Measurements from ENCODE around the gene P2RY11. TPM values are rescaled to one million over a fixed set of nuclear protein-coding genes. Genes with fewer than 3 reads are reported as not detected.

Gene P2RY11
- total and polyA plus RNA-seq, 2 donors (not counting 1 experiment from before 2014, with no cell fraction given): 25.8 to 27.1 TPM

- Mint-ChIP-seq H3K27ac (no peak overlapping the region), H3K27me3 (no peaks in the 10 kb centered on the region), H3K9me3 (ENCODE audit: insufficient read depth) (no peaks in the 10 kb centered on the region), H3K4me3 (no peak overlapping the region), H3K4me1 (no peaks in the 10 kb centered on the region)
- 98% methylated on average over 14 of the region's 14 CpGs for WGBS (ENCODE audit: insufficient coverage)
- intact Hi-C loops (cut with micrococcal nuclease): no loop called here
- DNase-seq: no peak
- Histone ChIP-seq H3K36me3 (replicated peaks in 1 of 2; ENCODE audit: control extremely low read depth in 1 of 2, control insufficient read depth in 1 of 2, extremely low read depth in 1 of 2, insufficient read depth in 2 of 2, low read length in 1 of 2) (peaks cover 0 to 79% of the 10 kb centered on the region in 2 experiments), H3K27ac (ENCODE audit: low read length in 2 of 2) (no peak overlapping the region), H3K4me3 (ENCODE audit: control extremely low read depth in 1 of 5, extremely low read depth in 1 of 5, insufficient read depth in 1 of 5, low read depth in 2 of 5, low read length in 4 of 5) (no peak overlapping the region), H3K4me1 (ENCODE audit: control insufficient read depth in 2 of 2, insufficient read depth in 2 of 2, low read length in 2 of 2) (no peaks in the 10 kb centered on the region), H3K9me3 (ENCODE audit: control extremely low read depth in 1 of 3, control insufficient read depth in 2 of 3, insufficient read depth in 1 of 3, low read length in 2 of 3) (peaks cover 0 to 6% (median 0%) of the 10 kb centered on the region in 3 donors), H3K27me3 (replicated peaks in 1 of 4; ENCODE audit: control extremely low read depth in 1 of 4, control insufficient read depth in 3 of 4, insufficient read depth in 4 of 4, low read length in 3 of 4) (no peaks in the 10 kb centered on the region), H2AFZ (ENCODE audit: insufficient read depth, low read depth, low read length, poor library complexity, severe bottlenecking) (no peak overlapping the region), H4K20me1 (ENCODE audit: control insufficient read depth, insufficient read depth, low read length, poor library complexity, severe bottlenecking) (no peaks in the 10 kb centered on the region), H3K79me2 (ENCODE audit: control insufficient read depth, insufficient read depth, low read length) (no peaks in the 10 kb centered on the region), H3K9ac (ENCODE audit: low read length) (no peak overlapping the region), H3K4me2 (replicated peaks; ENCODE audit: low read depth, low read length, poor library complexity, severe bottlenecking) (no peak overlapping the region)
- ChIA-PET POLR2A (interaction anchor here (0.5 kb wide), 2 partner anchors 62 to 102 kb away, joined by 3 read pairs; no protein-coding TSS in a partner anchor), CTCF (no interaction called here)
- no peak for TF ChIP-seq EZH2 (IDR thresholded peaks at IDR 0.05; ENCODE audit: borderline replicate concordance, insufficient read depth, low read depth, low read length, poor library complexity, severe bottlenecking)
- no peak for TF ChIP-seq CTCF (IDR thresholded peaks at IDR 0.05)
- ATAC-seq (ENCODE audit: low read depth): no peak
These were observed 25.4 kb downstream of the P2RY11 start for GRCh38 chr19:10136936-10137335.

GRCh38 chr19:10137751-10138682 is 26.5 kb downstream of the P2RY11 start:
- Mint-ChIP-seq H3K9me3 (ENCODE audit: insufficient read depth) (no peaks in the 10 kb centered on the region), H3K4me1 (no peaks in the 10 kb centered on the region), H3K4me3 (no peak overlapping the region), H3K27ac (no peak overlapping the region), H3K27me3 (no peaks in the 10 kb centered on the region)
- H3K27me3 ChIP-seq (replicated peaks in 1 of 4; ENCODE audit: control extremely low read depth in 1 of 4, control insufficient read depth in 3 of 4, insufficient read depth in 4 of 4, low read length in 3 of 4): no peaks in the 10 kb centered on the region
- no peak overlapping the region for H2AFZ ChIP-seq (ENCODE audit: insufficient read depth, low read depth, low read length, poor library complexity, severe bottlenecking)
- TF ChIP-seq EZH2 (IDR thresholded peaks at IDR 0.05; ENCODE audit: borderline replicate concordance, insufficient read depth, low read depth, low read length, poor library complexity, severe bottlenecking): no peak
- no peak for TF ChIP-seq CTCF (IDR thresholded peaks at IDR 0.05)
- H3K27ac ChIP-seq (ENCODE audit: low read length in 2 of 2): no peak overlapping the region
- H3K79me2 ChIP-seq (ENCODE audit: control insufficient read depth, insufficient read depth, low read length): no peaks in the 10 kb centered on the region
- peaks cover 0 to under 1% (median 0%) of the 10 kb centered on the region in 3 donors for H3K9me3 ChIP-seq (ENCODE audit: control extremely low read depth in 1 of 3, control insufficient read depth in 2 of 3, insufficient read depth in 1 of 3, low read length in 2 of 3)
- no peak for ATAC-seq (ENCODE audit: low read depth)
- 96% methylated on average over 37 of the region's 38 CpGs for WGBS (ENCODE audit: insufficient coverage)
- ChIA-PET POLR2A (interaction anchor here (0.6 kb wide), 1 partner anchor 664 kb away, joined by 5 read pairs; no protein-coding TSS in a partner anchor), CTCF (interaction anchor here (0.5 kb wide), 1 partner anchor 878 kb away, joined by 3 read pairs; no protein-coding TSS in a partner anchor)
- peaks cover 0 to 85% of the 10 kb centered on the region in 2 experiments for H3K36me3 ChIP-seq (replicated peaks in 1 of 2; ENCODE audit: control extremely low read depth in 1 of 2, control insufficient read depth in 1 of 2, extremely low read depth in 1 of 2, insufficient read depth in 2 of 2, low read length in 1 of 2)
- H3K9ac ChIP-seq (ENCODE audit: low read length): no peak overlapping the region
- no peak overlapping the region for H3K4me3 ChIP-seq (ENCODE audit: control extremely low read depth in 1 of 5, extremely low read depth in 1 of 5, insufficient read depth in 1 of 5, low read depth in 2 of 5, low read length in 4 of 5)
- no peaks in the 10 kb centered on the region for H4K20me1 ChIP-seq (ENCODE audit: control insufficient read depth, insufficient read depth, low read length, poor library complexity, severe bottlenecking)
- H3K4me2 ChIP-seq (replicated peaks; ENCODE audit: low read depth, low read length, poor library complexity, severe bottlenecking): no peak overlapping the region
- H3K4me1 ChIP-seq (ENCODE audit: control insufficient read depth in 2 of 2, insufficient read depth in 2 of 2, low read length in 2 of 2): no peaks in the 10 kb centered on the region
- intact Hi-C loops (cut with micrococcal nuclease): no loop called here
- no peak for DNase-seq

Measured in B cell (primary cell).